ENCODE results near the gene PAQR4. TPM values are rescaled to one million over a fixed set of nuclear protein-coding genes. Genes with fewer than 3 reads are reported as not detected.

Gene PAQR4
- polyA plus RNA-seq, 1 of the 3 experiments (the other 2 are of a cell fraction), result 8.8 TPM

- H3K27me3 ChIP-seq (ENCODE audit: insufficient read depth), result no peaks in the 10 kb centered on the region
- H3K9ac ChIP-seq, result no peak overlapping the region
- H3K4me1 ChIP-seq (ENCODE audit: control insufficient read depth in 1 of 2, insufficient read depth in 2 of 2, low read depth in 1 of 2, low read length in 1 of 2), result peaks cover 0 to 40% of the 10 kb centered on the region in 2 experiments; a peak in 1 of 4 replicates
- no peaks in the 10 kb centered on the region for H3K9me3 ChIP-seq
- ChIA-PET CTCF (interaction anchor here (0.7 to 1.7 kb wide), 3 partner anchors 17 to 64 kb away, joined by 3 to 6 read pairs (median 3); partner anchors contain the start of gene TNFRSF12A), POLR2A (no interaction called here)
- no peaks in the 10 kb centered on the region for H3K36me3 ChIP-seq (replicated peaks in 1 of 2; ENCODE audit: control insufficient read depth in 1 of 2, insufficient read depth in 2 of 2, low read length in 1 of 2)
- H3K9me2 ChIP-seq, result no peaks in the 10 kb centered on the region
- H3K4me3 ChIP-seq (ENCODE audit: low read depth in 2 of 2, low read length in 1 of 2), result no peak overlapping the region
- H3K27ac ChIP-seq (ENCODE audit: low read depth in 2 of 2, low read length in 1 of 2), result no peak overlapping the region
- H2AFZ ChIP-seq (ENCODE audit: low read depth), result no peak overlapping the region
- 98% methylated on average over 27 of the region's 51 CpGs for WGBS (ENCODE audit: low lambda C conversion rate)
- peaks cover 4% of the 10 kb centered on the region for H3F3A ChIP-seq (replicated peaks; ENCODE audit: insufficient read depth)
- H4K20me1 ChIP-seq (ENCODE audit: insufficient read depth), result peaks cover 18% of the 10 kb centered on the region; the same call in 1 of the 2 replicates
- no peak for TF ChIP-seq FOXJ3 (CRISPR knock-in tag; IDR thresholded peaks at IDR 0.05)
- H3K79me2 ChIP-seq (ENCODE audit: insufficient read depth), result no peaks in the 10 kb centered on the region; the same call in 1 of the 2 replicates
- no peak for DNase-seq
- H3K4me2 ChIP-seq, result no peak overlapping the region
Measured at GRCh38 chr16:2967211-2967631, 1.9 kb upstream of the PAQR4 start.

GRCh38 chr16:2967721-2968161, 1.4 kb upstream of the PAQR4 start:
- Histone ChIP-seq H3K9ac (no peak overlapping the region), H3K27ac (ENCODE audit: low read depth in 2 of 2, low read length in 1 of 2) (no peak overlapping the region), H3K4me1 (ENCODE audit: control insufficient read depth in 1 of 2, insufficient read depth in 2 of 2, low read depth in 1 of 2, low read length in 1 of 2) (peaks cover 0 to 45% of the 10 kb centered on the region in 2 experiments; a peak in 1 of 4 replicates), H4K20me1 (ENCODE audit: insufficient read depth) (peaks cover 23% of the 10 kb centered on the region; the same call in 1 of the 2 replicates), H3K4me2 (no peak overlapping the region), H3K27me3 (ENCODE audit: insufficient read depth) (no peaks in the 10 kb centered on the region), H3K36me3 (replicated peaks in 1 of 2; ENCODE audit: control insufficient read depth in 1 of 2, insufficient read depth in 2 of 2, low read length in 1 of 2) (no peaks in the 10 kb centered on the region), H3K9me3 (no peaks in the 10 kb centered on the region), H2AFZ (ENCODE audit: low read depth) (no peak overlapping the region), H3K4me3 (ENCODE audit: low read depth in 2 of 2, low read length in 1 of 2) (no peak overlapping the region), H3K79me2 (ENCODE audit: insufficient read depth) (no peaks in the 10 kb centered on the region; the same call in 1 of the 2 replicates), H3F3A (replicated peaks; ENCODE audit: insufficient read depth) (peaks cover 8% of the 10 kb centered on the region), H3K9me2 (no peaks in the 10 kb centered on the region)
- CTCF ChIA-PET, result interaction anchor here (0.7 to 1.7 kb wide), 2 partner anchors 17 to 64 kb away, joined by 3 to 6 read pairs; no protein-coding TSS in a partner anchor
- no peak for DNase-seq
- POLR2A ChIA-PET, result no interaction called here
- WGBS (ENCODE audit: low lambda C conversion rate), result 98% methylated on average over 8 of the region's 33 CpGs
- TF ChIP-seq MEF2A (IDR thresholded peaks at IDR 0.05; ENCODE audit: borderline replicate concordance, low read depth) (no peak), RAD21 (IDR thresholded peaks at IDR 0.05; ENCODE audit: low read length) (no peak), CTCF (IDR thresholded peaks at IDR 0.05) (no peak), NRF1 (IDR thresholded peaks at IDR 0.05; ENCODE audit: low read depth, low read length) (no peak), EZH2phosphoT487 (IDR thresholded peaks at IDR 0.05; ENCODE audit: borderline replicate concordance, low read depth) (no peak), CHD2 (IDR thresholded peaks at IDR 0.05; ENCODE audit: low read length, partially characterized antibody) (no peak), TAF1 (IDR thresholded peaks at IDR 0.05; ENCODE audit: borderline replicate concordance, low read depth, low read length) (no peak), REST (IDR thresholded peaks at IDR 0.05; ENCODE audit: low read depth, low read length) (no peak)

Data from SK-N-SH (cell line).